Measurements from ENCODE around the gene SLC43A2. TPM values are rescaled to one million over a fixed set of nuclear protein-coding genes. Genes with fewer than 3 reads are reported as not detected.
"Not testable (repeated sequence)": the region's sequence is repeated elsewhere in the genome, so short reads cannot be mapped to it uniquely, and the experiment has no call there.

The SLC43A2 gene
- total RNA-seq, 6 donors from 2014 or later = 16.9 to 79.0 (median 49.2) TPM

GRCh38 chr17:1658100-1658499, 29.5 kb upstream of the SLC43A2 start:
- ATAC-seq (ENCODE audit: low FRiP score in 2 of 2) (no peak), DNase-seq (no peak)
- H3K36me3 ChIP-seq = peaks cover 83 to 100% (median 98%) of the 10 kb centered on the region in 4 donors
- no peak overlapping the region for H3K4me3 ChIP-seq
- H3K4me1 ChIP-seq = no peaks in the 10 kb centered on the region
- H3K27ac ChIP-seq = no peak overlapping the region
- TF ChIP-seq POLR2A (IDR thresholded peaks at IDR 0.05) (no peak), EP300 (IDR thresholded peaks at IDR 0.05) (no peak), POLR2AphosphoS5 (IDR thresholded peaks at IDR 0.05) (no peak), CTCF (IDR thresholded peaks at IDR 0.05) (no peak)
- H3K9me3 ChIP-seq = no peaks in the 10 kb centered on the region
- no peaks in the 10 kb centered on the region for H3K27me3 ChIP-seq
- 94% methylated on average over 9 of the region's 9 CpGs for WGBS, 2 donors

- Histone ChIP-seq H3K9me3 (no peaks in the 10 kb centered on the region), H3K36me3 (peaks cover 67 to 87% (median 83%) of the 10 kb centered on the region in 4 donors), H3K27me3 (no peaks in the 10 kb centered on the region), H3K4me1 (peaks cover 13 to 18% (median 17%) of the 10 kb centered on the region in 4 donors), H3K27ac (no peak overlapping the region), H3K4me3 (no peak overlapping the region)
- TF ChIP-seq POLR2A (IDR thresholded peaks at IDR 0.05) (no peak), CTCF (IDR thresholded peaks at IDR 0.05) (no peak), POLR2AphosphoS5 (IDR thresholded peaks at IDR 0.05) (no peak), EP300 (IDR thresholded peaks at IDR 0.05) (no peak)
- DNase-seq (no peak), ATAC-seq (ENCODE audit: low FRiP score in 2 of 2) (no peak)
- 92 to 98% methylated on average over 13 to 14 of the region's 14 CpGs for WGBS, 2 donors
Measured at GRCh38 chr17:1653735-1654134, 25.1 kb upstream of the SLC43A2 start.

GRCh38 chr17:1652794-1653193, 24.2 kb upstream of the SLC43A2 start:
- not testable (repeated sequence) for H3K4me3 ChIP-seq; DNase-seq; H3K27ac ChIP-seq; ATAC-seq (ENCODE audit: low FRiP score in 2 of 2); H3K9me3 ChIP-seq; H3K27me3 ChIP-seq
- H3K36me3 ChIP-seq = peaks cover 57 to 77% (median 74%) of the 10 kb centered on the region in 4 donors
- 82 to 94% methylated on average over 7 of the region's 7 CpGs for WGBS, 2 donors
- H3K4me1 ChIP-seq = peaks cover 23 to 26% (median 25%) of the 10 kb centered on the region in 4 donors

- DNase-seq (no peak), ATAC-seq (ENCODE audit: low FRiP score in 2 of 2) (no peak)
- peaks cover 47 to 64% (median 61%) of the 10 kb centered on the region in 4 donors for H3K36me3 ChIP-seq
- no peaks in the 10 kb centered on the region for H3K27me3 ChIP-seq
- peak overlapping the region in 3 of 4 donors; percentile 98 to 99 (median 99) for H3K27ac ChIP-seq
- no peak for TF ChIP-seq POLR2A (IDR thresholded peaks at IDR 0.05)
- peaks cover 36 to 39% (median 38%) of the 10 kb centered on the region in 4 donors for H3K4me1 ChIP-seq
- WGBS, 2 donors = 93 to 94% methylated on average over 4 of the region's 4 CpGs
- H3K4me3 ChIP-seq = no peak overlapping the region
- H3K9me3 ChIP-seq = no peaks in the 10 kb centered on the region
Measured at GRCh38 chr17:1651559-1651844, 22.9 kb upstream of the SLC43A2 start.

GRCh38 chr17:1650731-1651558, 22.3 kb upstream of the SLC43A2 start:
- H3K4me3 ChIP-seq = no peak overlapping the region
- no peak for ATAC-seq (ENCODE audit: low FRiP score in 2 of 2)
- TF ChIP-seq POLR2AphosphoS5 (IDR thresholded peaks at IDR 0.05) (no peak), EP300 (IDR thresholded peaks at IDR 0.05) (no peak), POLR2A (IDR thresholded peaks at IDR 0.05) (no peak), CTCF (IDR thresholded peaks at IDR 0.05) (no peak)

More at GRCh38 chr17:1650731-1651558, 22.3 kb upstream of the SLC43A2 start:
- Histone ChIP-seq H3K27ac (peak overlapping the region; percentile 97 to 99 (median 98)), H3K36me3 (peaks cover 41 to 59% (median 56%) of the 10 kb centered on the region in 4 donors), H3K27me3 (no peaks in the 10 kb centered on the region), H3K4me1 (peaks cover 41 to 45% (median 44%) of the 10 kb centered on the region in 4 donors), H3K9me3 (no peaks in the 10 kb centered on the region)
- no peak for DNase-seq
- 73 to 74% methylated on average over 19 to 21 of the region's 22 CpGs for WGBS, 2 donors

Measured in upper lobe of left lung (tissue), 6 donors.